Neural cell (in vitro differentiated cells): ENCODE data around the gene ALDH7A1. TPM values are rescaled to one million over a fixed set of nuclear protein-coding genes. Genes with fewer than 3 reads are reported as not detected.
"Not testable (repeated sequence)": the region's sequence is repeated elsewhere in the genome, so short reads cannot be mapped to it uniquely, and the experiment has no call there.

ENCODE experiments used
- H2AFZ ChIP-seq: fragments of 200-600, 300-800 bp; sonication (generic), shearing (Covaris generic); 2 replicates; pipeline ENCODE4 v1.6.0; 2014; ENCODE audit warnings: low read depth, mild to moderate bottlenecking, antibody characterized with exemption, low read length, moderate library complexity
- H3F3A ChIP-seq: fragments of 200-600 bp; shearing (Covaris generic); 2 replicates; pipeline ENCODE4 v1.6.1; 2016; ENCODE audit warnings: mild to moderate bottlenecking, moderate library complexity, mixed read lengths, antibody characterized with exemption, low read length; ENCODE audit not compliant: insufficient read depth, poor library complexity, severe bottlenecking
- H3K27ac ChIP-seq: fragments of 200-600, 300-800 bp; sonication (generic), shearing (Covaris generic); 2 replicates; pipeline ENCODE4 v1.5.1; 2014; ENCODE audit warnings: mild to moderate bottlenecking, low read length, moderate library complexity
- H3K27me3 ChIP-seq: fragments of 300-800, 200-600 bp; sonication (generic), shearing (Covaris generic); 2 replicates; pipeline ENCODE4 v1.6.0; 2014; ENCODE audit warnings: mild to moderate bottlenecking, low read depth, low read length, moderate library complexity; ENCODE audit not compliant: insufficient read depth
- H3K36me3 ChIP-seq: fragments of 300-800, 200-600 bp; sonication (generic), shearing (Covaris generic); 2 replicates; pipeline ENCODE4 v1.5.1; 2014; ENCODE audit warnings: mild to moderate bottlenecking, antibody characterized with exemption, low read length, moderate library complexity; ENCODE audit not compliant: insufficient read depth
- H3K4me2 ChIP-seq: fragments of 300-800, 200-600 bp; sonication (generic), shearing (Covaris generic); 2 replicates; pipeline ENCODE4 v1.6.0; 2014; ENCODE audit warnings: mild to moderate bottlenecking, low read length
- H3K4me3 ChIP-seq: fragments of 300-800, 200-600 bp; sonication (generic), shearing (Covaris generic); 2 replicates; pipeline ENCODE4 v1.5.1; 2014; ENCODE audit warnings: mild to moderate bottlenecking, low read length, moderate library complexity
- H3K79me2 ChIP-seq: fragments of 200-600 bp; shearing (Covaris generic); replicated peaks from 2 replicates; pipeline ENCODE4 v1.6.0; 2014; ENCODE audit warnings: mild to moderate bottlenecking, low read length, moderate library complexity; ENCODE audit not compliant: insufficient read depth
- H3K9ac ChIP-seq: fragments of 300-800, 200-600 bp; sonication (generic), shearing (Covaris generic); 2 replicates; pipeline ENCODE4 v1.6.1; 2016; ENCODE audit warnings: mild to moderate bottlenecking, low read length, mixed read lengths
- H3K9me2 ChIP-seq: fragments of 200-600 bp; shearing (Covaris generic); 2 replicates; pipeline ENCODE4 v1.6.1; 2016; ENCODE audit warnings: mild to moderate bottlenecking, low read length, mixed read lengths; ENCODE audit not compliant: insufficient read depth
- H3K9me3 ChIP-seq: fragments of 200-600, 300-800 bp; sonication (generic), shearing (Covaris generic); 2 replicates; pipeline ENCODE4 v1.6.1; 2016; ENCODE audit warnings: mild to moderate bottlenecking, mixed run types, low read length, moderate library complexity, mixed read lengths
- H4K20me1 ChIP-seq: fragments of 200-600 bp; shearing (Covaris generic); 2 replicates; pipeline ENCODE4 v1.6.1; 2016; ENCODE audit warnings: mild to moderate bottlenecking, mixed run types; ENCODE audit not compliant: insufficient read depth
- CTCF ChIP-seq: fragments of 450-650 bp; IDR thresholded peaks from 2 replicates; pipeline ENCODE4 v1.5.1; 2014; ENCODE audit warnings: antibody characterized with exemption, mild to moderate bottlenecking, moderate library complexity; ENCODE audit not compliant: poor library complexity, severe bottlenecking
- EP300 ChIP-seq: fragments of 450-650 bp; conservative IDR thresholded peaks from 2 replicates; pipeline ENCODE4 v1.6.1; 2014; ENCODE audit warnings: antibody characterized with exemption, mild to moderate bottlenecking, moderate library complexity; ENCODE audit not compliant: poor library complexity, severe bottlenecking
- EZH2 ChIP-seq: fragments of 200-600, 300-800 bp; shearing (Covaris generic), sonication (generic); IDR thresholded peaks from 2 replicates; pipeline ENCODE4 v1.6.1; 2014; ENCODE audit warnings: antibody characterized with exemption, low read length, borderline replicate concordance, mild to moderate bottlenecking; ENCODE audit not compliant: insufficient read depth, poor library complexity, severe bottlenecking
- MXI1 ChIP-seq: fragments of 450-650 bp; conservative IDR thresholded peaks from 2 replicates; pipeline ENCODE4 v1.6.1; 2014; ENCODE audit warnings: antibody characterized with exemption, mild to moderate bottlenecking; ENCODE audit not compliant: poor library complexity, severe bottlenecking
- POLR2AphosphoS5 ChIP-seq: IDR thresholded peaks from 2 replicates; pipeline ENCODE4 v1.6.1; 2012
- RAD21 ChIP-seq: fragments of 450-650 bp; conservative IDR thresholded peaks from 2 replicates; pipeline ENCODE4 v1.6.1; 2014; ENCODE audit warnings: antibody characterized with exemption, mild to moderate bottlenecking, moderate library complexity
- SMC3 ChIP-seq: fragments of 450-650 bp; conservative IDR thresholded peaks from 2 replicates; pipeline ENCODE4 v1.6.1; 2014; ENCODE audit warnings: antibody characterized with exemption, mild to moderate bottlenecking, moderate library complexity; ENCODE audit not compliant: poor library complexity
- TAF1 ChIP-seq: IDR thresholded peaks from 2 replicates; pipeline ENCODE4 v1.6.1; 2012; ENCODE audit warnings: low read depth
- polyA plus RNA-seq: library from polyadenylated mRNA; depleted of rRNA; stranded (reverse); fragments of >200 nt; gene quantifications from 2 replicates; pipeline ENCODE4 v1.2.3, GENCODE V29; 2014
- TF ChIP-seq, protein P1 (sequence below): IDR thresholded peaks from 2 replicates; pipeline ENCODE4 v1.6.1; 2012; ENCODE audit warnings: borderline replicate concordance

Gene ALDH7A1
- polyA plus RNA-seq, 1 donor from 2014 or later = 23.4 TPM

GRCh38 chr5:126519637-126520592 is 75.1 kb downstream of the ALDH7A1 start:
- TF ChIP-seq EZH2 (no peak), EP300 (no peak), RAD21 (no peak), TAF1 (no peak), CTCF (no peak)
- TF ChIP-seq, protein P1, sequence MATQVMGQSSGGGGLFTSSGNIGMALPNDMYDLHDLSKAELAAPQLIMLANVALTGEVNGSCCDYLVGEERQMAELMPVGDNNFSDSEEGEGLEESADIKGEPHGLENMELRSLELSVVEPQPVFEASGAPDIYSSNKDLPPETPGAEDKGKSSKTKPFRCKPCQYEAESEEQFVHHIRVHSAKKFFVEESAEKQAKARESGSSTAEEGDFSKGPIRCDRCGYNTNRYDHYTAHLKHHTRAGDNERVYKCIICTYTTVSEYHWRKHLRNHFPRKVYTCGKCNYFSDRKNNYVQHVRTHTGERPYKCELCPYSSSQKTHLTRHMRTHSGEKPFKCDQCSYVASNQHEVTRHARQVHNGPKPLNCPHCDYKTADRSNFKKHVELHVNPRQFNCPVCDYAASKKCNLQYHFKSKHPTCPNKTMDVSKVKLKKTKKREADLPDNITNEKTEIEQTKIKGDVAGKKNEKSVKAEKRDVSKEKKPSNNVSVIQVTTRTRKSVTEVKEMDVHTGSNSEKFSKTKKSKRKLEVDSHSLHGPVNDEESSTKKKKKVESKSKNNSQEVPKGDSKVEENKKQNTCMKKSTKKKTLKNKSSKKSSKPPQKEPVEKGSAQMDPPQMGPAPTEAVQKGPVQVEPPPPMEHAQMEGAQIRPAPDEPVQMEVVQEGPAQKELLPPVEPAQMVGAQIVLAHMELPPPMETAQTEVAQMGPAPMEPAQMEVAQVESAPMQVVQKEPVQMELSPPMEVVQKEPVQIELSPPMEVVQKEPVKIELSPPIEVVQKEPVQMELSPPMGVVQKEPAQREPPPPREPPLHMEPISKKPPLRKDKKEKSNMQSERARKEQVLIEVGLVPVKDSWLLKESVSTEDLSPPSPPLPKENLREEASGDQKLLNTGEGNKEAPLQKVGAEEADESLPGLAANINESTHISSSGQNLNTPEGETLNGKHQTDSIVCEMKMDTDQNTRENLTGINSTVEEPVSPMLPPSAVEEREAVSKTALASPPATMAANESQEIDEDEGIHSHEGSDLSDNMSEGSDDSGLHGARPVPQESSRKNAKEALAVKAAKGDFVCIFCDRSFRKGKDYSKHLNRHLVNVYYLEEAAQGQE = no peak
- H4K20me1 ChIP-seq = no peaks in the 10 kb centered on the region
- H3F3A ChIP-seq = no peaks in the 10 kb centered on the region
- no peak overlapping the region for H3K4me3 ChIP-seq
- no peaks in the 10 kb centered on the region for H3K36me3 ChIP-seq
- H3K9me2 ChIP-seq = no peaks in the 10 kb centered on the region
- H3K9me3 ChIP-seq = no peaks in the 10 kb centered on the region
- H3K27me3 ChIP-seq = no peaks in the 10 kb centered on the region
- H3K27ac ChIP-seq = no peak overlapping the region
- no peak overlapping the region for H2AFZ ChIP-seq
- H3K4me2 ChIP-seq = no peak overlapping the region
- no peaks in the 10 kb centered on the region for H3K79me2 ChIP-seq
- H3K9ac ChIP-seq = no peak overlapping the region

- H4K20me1 ChIP-seq, H3K79me2 ChIP-seq, H3K9ac ChIP-seq, H3K9me2 ChIP-seq, H3F3A ChIP-seq, H3K36me3 ChIP-seq, H3K27me3 ChIP-seq, H3K4me3 ChIP-seq, H3K9me3 ChIP-seq, H2AFZ ChIP-seq, H3K4me2 ChIP-seq, H3K27ac ChIP-seq: not testable (repeated sequence)
These were observed 75.8 kb downstream of the ALDH7A1 start for GRCh38 chr5:126519223-126519622.

GRCh38 chr5:126516852-126517251 is 78.2 kb downstream of the ALDH7A1 start:
- no peak overlapping the region for H3K4me2 ChIP-seq
- no peaks in the 10 kb centered on the region for H3F3A ChIP-seq
- no peak overlapping the region for H3K4me3 ChIP-seq
- no peaks in the 10 kb centered on the region for H3K9me2 ChIP-seq
- no peaks in the 10 kb centered on the region for H3K27me3 ChIP-seq
- no peak overlapping the region for H3K27ac ChIP-seq
- no peak overlapping the region for H3K9ac ChIP-seq
- no peaks in the 10 kb centered on the region for H3K79me2 ChIP-seq
- H3K9me3 ChIP-seq = no peaks in the 10 kb centered on the region
- no peaks in the 10 kb centered on the region for H4K20me1 ChIP-seq
- no peak overlapping the region for H2AFZ ChIP-seq
- no peak for TF ChIP-seq POLR2AphosphoS5
- no peak for TF ChIP-seq MXI1
- TF ChIP-seq CTCF = no peak
- no peak for TF ChIP-seq EP300
- no peak for TF ChIP-seq EZH2
- TF ChIP-seq SMC3 = no peak
- no peaks in the 10 kb centered on the region for H3K36me3 ChIP-seq
